GM11168 (cell line): ENCODE data around the gene MEGF11.

Experiments used
- in situ Hi-C: fragments of 300-500 bp; cut with MboI; formaldehyde crosslinking; loops from one replicate; pipeline ENCODE4 v1.12.0; 2022; ENCODE audit warnings: low sequenced_read_pairs; ENCODE audit not compliant: unreplicated experiment

The MEGF11 gene

GRCh38 chr15:66075947-66076346 lies 177.6 kb downstream of the MEGF11 start:
- in situ Hi-C loops: no loop called here

GRCh38 chr15:66072616-66073361 lies 180.8 kb downstream of the MEGF11 start:
- in situ Hi-C loops: no loop called here

- in situ Hi-C loops: no loop called here
Measured at GRCh38 chr15:66071921-66072295, 181.6 kb downstream of the MEGF11 start.

- in situ Hi-C loops: no loop called here
Measured at GRCh38 chr15:66071160-66071920, 182.2 kb downstream of the MEGF11 start.

- in situ Hi-C loops: no loop called here
Measured at GRCh38 chr15:66070220-66070934, 183.2 kb downstream of the MEGF11 start.

GRCh38 chr15:66069751-66070150 lies 183.8 kb downstream of the MEGF11 start:
- in situ Hi-C loops: no loop called here

- in situ Hi-C loops: no loop called here
Measured at GRCh38 chr15:66068801-66069200, 184.7 kb downstream of the MEGF11 start.

- in situ Hi-C loops: no loop called here
Measured at GRCh38 chr15:66067687-66068086, 185.9 kb downstream of the MEGF11 start.

GRCh38 chr15:66066481-66066880 lies 187.1 kb downstream of the MEGF11 start:
- in situ Hi-C loops: no loop called here

GRCh38 chr15:66066005-66066404 lies 187.5 kb downstream of the MEGF11 start:
- in situ Hi-C loops: no loop called here

- in situ Hi-C loops: no loop called here
Measured at GRCh38 chr15:66065325-66065724, 188.2 kb downstream of the MEGF11 start.

- in situ Hi-C loops: no loop called here
Measured at GRCh38 chr15:66063147-66063546, 190.4 kb downstream of the MEGF11 start.

GRCh38 chr15:66057089-66057488 lies 196.5 kb downstream of the MEGF11 start:
- in situ Hi-C loops: no loop called here

- in situ Hi-C loops: no loop called here
Measured at GRCh38 chr15:66053991-66054390, 199.6 kb downstream of the MEGF11 start.

- in situ Hi-C loops: no loop called here
Measured at GRCh38 chr15:66051833-66052232, 201.7 kb downstream of the MEGF11 start.

GRCh38 chr15:66050264-66050663 lies 203.3 kb downstream of the MEGF11 start:
- in situ Hi-C loops: no loop called here

- in situ Hi-C loops: no loop called here
Measured at GRCh38 chr15:66049353-66049752, 204.2 kb downstream of the MEGF11 start.

- in situ Hi-C loops: no loop called here
Measured at GRCh38 chr15:66047321-66048024, 206.1 kb downstream of the MEGF11 start.

- in situ Hi-C loops: no loop called here
Measured at GRCh38 chr15:66046751-66047150, 206.8 kb downstream of the MEGF11 start.

GRCh38 chr15:66046326-66046725 lies 207.2 kb downstream of the MEGF11 start:
- in situ Hi-C loops: no loop called here
